HepG2 (cell line): ENCODE data around the gene NCKAP1. TPM values are rescaled to one million over a fixed set of nuclear protein-coding genes. Genes with fewer than 3 reads are reported as not detected.
A peak's percentile ranks its signal among the peaks of the same experiment; 100 is the strongest.

ENCODE experiments used
- CHCHD3 ChIP-seq: sonication (generic); formaldehyde crosslinking; IDR thresholded peaks from 2 replicates; pipeline ENCODE4 v1.8.0; 2022; ENCODE audit warnings: mild to moderate bottlenecking, missing genetic modification reagents, moderate library complexity
- CHD4 ChIP-seq: fragments of 200-600 bp; sonication (generic); IDR thresholded peaks from 2 replicates; pipeline ENCODE4 v1.7.0; 2017; ENCODE audit warnings: mild to moderate bottlenecking, low read length, borderline replicate concordance
- DR1 ChIP-seq: sonication (generic); formaldehyde crosslinking; IDR thresholded peaks from 2 replicates; pipeline ENCODE4 v1.8.0; 2021; ENCODE audit warnings: mild to moderate bottlenecking, missing genetic modification reagents, inconsistent platforms
- GATA4 ChIP-seq: sonication (generic); IDR thresholded peaks from 2 replicates; pipeline ENCODE4 v1.6.1; 2016; ENCODE audit warnings: antibody characterized with exemption, low read depth, borderline replicate concordance
- KLF9 ChIP-seq: IDR thresholded peaks from 2 replicates; pipeline ENCODE4 v1.6.1; 2016; ENCODE audit warnings: low read depth
- KMT2B ChIP-seq: IDR thresholded peaks from 2 replicates; pipeline ENCODE4 v1.6.1; 2016; ENCODE audit warnings: missing genetic modification reagents, missing compliant biosample characterization
- MLLT10 ChIP-seq: sonication (generic); formaldehyde crosslinking; IDR thresholded peaks from 2 replicates; pipeline ENCODE4 v1.4.0; 2020; ENCODE audit warnings: missing genetic modification reagents
- MTF1 ChIP-seq: sonication (generic); formaldehyde crosslinking; IDR thresholded peaks from 2 replicates; pipeline ENCODE4 v1.5.0; 2020; ENCODE audit warnings: missing genetic modification reagents
- MTF2 ChIP-seq: sonication (generic); formaldehyde crosslinking; IDR thresholded peaks from 2 replicates; pipeline ENCODE4 v1.5.0; 2020; ENCODE audit warnings: missing genetic modification reagents, borderline replicate concordance
- PHB2 ChIP-seq: fragments of 450-650 bp; IDR thresholded peaks from 2 replicates; pipeline ENCODE4 v1.6.1; 2018; ENCODE audit not compliant: partially characterized antibody
- POLR2A ChIP-seq, 2 experiments: IDR thresholded peaks; 2 replicates each; pipeline ENCODE4 v1.6.1; 2011; ENCODE audit warnings: low read depth in 2 of 2, low read length in 2 of 2, mild to moderate bottlenecking in 1 of 2, moderate library complexity in 1 of 2; ENCODE audit not compliant: insufficient read depth in 1 of 2
- REL ChIP-seq: sonication (generic); formaldehyde crosslinking; conservative IDR thresholded peaks from 2 replicates; pipeline ENCODE4 v1.8.0; 2022; ENCODE audit warnings: mild to moderate bottlenecking, missing genetic modification reagents, moderate library complexity
- REXO4 ChIP-seq: sonication (generic); formaldehyde crosslinking; IDR thresholded peaks from 2 replicates; pipeline ENCODE4 v1.8.0; 2022; ENCODE audit warnings: missing genetic modification reagents, mild to moderate bottlenecking, borderline replicate concordance
- SOX6 ChIP-seq, 2 experiments: fragments of 450-650 bp in 1 of 2; sonication (generic) in 1 of 2; formaldehyde crosslinking in 1 of 2; IDR thresholded peaks; 2 replicates each; pipeline versions ENCODE4 v1.4.0 to v1.6.1; 2017 to 2020; ENCODE audit warnings: antibody characterized with exemption in 1 of 2, mild to moderate bottlenecking in 1 of 2, missing genetic modification reagents in 1 of 2
- SRSF9 ChIP-seq: fragments of 200-400 bp; formaldehyde crosslinking; IDR thresholded peaks from 2 replicates; pipeline ENCODE4 v1.6.1; 2018; ENCODE audit warnings: borderline replicate concordance, mild to moderate bottlenecking, low read depth, low read length; ENCODE audit not compliant: insufficient read depth, poor library complexity, severe bottlenecking
- TEAD2 ChIP-seq: sonication (generic); formaldehyde crosslinking; IDR thresholded peaks from 2 replicates; pipeline ENCODE4 v1.9.0; 2021; ENCODE audit warnings: missing genetic modification reagents
- ZFP90 ChIP-seq: sonication (generic); formaldehyde crosslinking; IDR thresholded peaks from 2 replicates; pipeline ENCODE4 v1.8.0; 2022; ENCODE audit warnings: missing genetic modification reagents, mild to moderate bottlenecking, inconsistent platforms, borderline replicate concordance
- ZNF329 ChIP-seq: sonication (generic); formaldehyde crosslinking; IDR thresholded peaks from 2 replicates; pipeline ENCODE4 v1.9.0; 2021; ENCODE audit warnings: low read depth, mild to moderate bottlenecking, missing genetic modification reagents
- ZNF619 ChIP-seq: sonication (generic); formaldehyde crosslinking; IDR thresholded peaks from 2 replicates; pipeline ENCODE4 v1.4.0; 2020; ENCODE audit warnings: mild to moderate bottlenecking, missing genetic modification reagents
- ZNF660 ChIP-seq: sonication (generic); formaldehyde crosslinking; IDR thresholded peaks from 2 replicates; pipeline ENCODE4 v1.5.1; 2020; ENCODE audit warnings: mild to moderate bottlenecking, low read depth, missing genetic modification reagents, borderline replicate concordance
- ZNF761 ChIP-seq: sonication (generic); formaldehyde crosslinking; conservative IDR thresholded peaks from 2 replicates; pipeline ENCODE4 v1.4.0; 2020; ENCODE audit warnings: mild to moderate bottlenecking, missing genetic modification reagents
- ZNF788 ChIP-seq: sonication (generic); formaldehyde crosslinking; IDR thresholded peaks from 2 replicates; pipeline ENCODE4 v1.5.0; 2020; ENCODE audit warnings: mild to moderate bottlenecking, missing genetic modification reagents, borderline replicate concordance
- polyA plus RNA-seq, 8 experiments: library from polyadenylated mRNA; depleted of rRNA in 3 of 8; stranded (reverse) in 7 of 8; unstranded in 1 of 8; fragments of >200 nt; fragmentation: Illumina TruSeq in 4 of 8; extraction: Trizol in 4 of 8; gene quantifications; 2 replicates each; pipeline versions ENCODE4 v1.2.1 to v1.2.3, GENCODE V29; 2011 to 2016; ENCODE audit warnings: low read depth in 4 of 8, missing spikeins in 1 of 8, mixed read lengths in 1 of 8; ENCODE audit not compliant: insufficient read depth in 1 of 8
- total RNA-seq, 5 experiments: library from RNA; depleted of rRNA; stranded (reverse); fragments of >200 nt; fragmentation: Illumina TruSeq; extraction: Trizol; gene quantifications; 2 replicates each; pipeline ENCODE4 v1.2.3, GENCODE V29; 2016; ENCODE audit warnings: low read depth in 1 of 5
- TF ChIP-seq, protein P1 (sequence below): sonication (generic); formaldehyde crosslinking; IDR thresholded peaks from 2 replicates; pipeline ENCODE4 v1.4.0; 2020; ENCODE audit warnings: missing genetic modification reagents, borderline replicate concordance
- TF ChIP-seq, protein P2 (sequence below): sonication (generic); formaldehyde crosslinking; IDR thresholded peaks from 2 replicates; pipeline ENCODE4 v1.4.0; 2020; ENCODE audit warnings: mild to moderate bottlenecking, missing genetic modification reagents
- TF ChIP-seq, protein P3 (sequence below): sonication (generic); formaldehyde crosslinking; IDR thresholded peaks from 2 replicates; pipeline ENCODE4 v1.4.0; 2020; ENCODE audit warnings: mild to moderate bottlenecking, missing genetic modification reagents

NCKAP1 gene
- total and polyA plus RNA-seq, 2 of the 13 experiments (the other 11 are each of a cell fraction or from before 2014, with no cell fraction given): 72.1 to 96.3 TPM

DNA sequence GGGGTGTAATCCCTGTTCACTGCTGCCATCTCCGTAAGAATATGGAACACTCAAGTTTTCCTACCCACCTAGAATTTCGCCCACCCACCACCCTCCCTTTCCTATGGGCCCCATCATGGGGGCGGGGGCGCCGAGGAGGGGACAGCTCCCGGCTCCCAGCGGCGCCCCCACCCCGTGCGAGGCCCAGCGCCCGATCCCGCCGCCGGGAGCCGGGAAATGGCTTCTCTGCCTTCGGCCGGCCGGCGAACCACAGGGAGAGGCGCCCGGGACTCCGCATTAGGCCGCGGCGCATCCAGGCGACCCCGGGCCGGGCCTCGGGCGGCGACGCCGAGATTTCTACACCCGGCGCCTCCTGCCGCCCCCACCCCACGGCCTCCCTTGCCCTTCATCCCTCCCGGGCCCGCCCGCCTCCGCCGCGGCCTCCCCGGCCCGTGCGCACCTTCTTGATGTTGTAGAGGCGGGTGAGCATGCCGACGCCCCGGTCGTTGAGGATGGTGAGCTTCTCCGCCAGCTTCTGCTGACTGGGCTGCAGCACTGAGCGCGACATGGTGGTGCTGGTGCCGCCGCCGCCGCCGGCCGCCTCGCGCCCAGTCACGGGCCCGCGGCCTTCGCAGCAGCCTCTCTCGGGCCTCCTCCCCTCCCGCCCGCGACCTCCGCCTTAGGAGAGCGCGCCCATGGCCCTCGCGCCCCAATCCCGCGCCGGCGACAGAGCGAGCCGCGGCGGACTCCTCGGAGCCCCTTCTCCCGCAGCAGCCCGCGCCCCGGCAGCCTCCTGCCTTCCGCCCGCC, 510 bp downstream of the NCKAP1 start (continued):
- TF ChIP-seq, protein P1, sequence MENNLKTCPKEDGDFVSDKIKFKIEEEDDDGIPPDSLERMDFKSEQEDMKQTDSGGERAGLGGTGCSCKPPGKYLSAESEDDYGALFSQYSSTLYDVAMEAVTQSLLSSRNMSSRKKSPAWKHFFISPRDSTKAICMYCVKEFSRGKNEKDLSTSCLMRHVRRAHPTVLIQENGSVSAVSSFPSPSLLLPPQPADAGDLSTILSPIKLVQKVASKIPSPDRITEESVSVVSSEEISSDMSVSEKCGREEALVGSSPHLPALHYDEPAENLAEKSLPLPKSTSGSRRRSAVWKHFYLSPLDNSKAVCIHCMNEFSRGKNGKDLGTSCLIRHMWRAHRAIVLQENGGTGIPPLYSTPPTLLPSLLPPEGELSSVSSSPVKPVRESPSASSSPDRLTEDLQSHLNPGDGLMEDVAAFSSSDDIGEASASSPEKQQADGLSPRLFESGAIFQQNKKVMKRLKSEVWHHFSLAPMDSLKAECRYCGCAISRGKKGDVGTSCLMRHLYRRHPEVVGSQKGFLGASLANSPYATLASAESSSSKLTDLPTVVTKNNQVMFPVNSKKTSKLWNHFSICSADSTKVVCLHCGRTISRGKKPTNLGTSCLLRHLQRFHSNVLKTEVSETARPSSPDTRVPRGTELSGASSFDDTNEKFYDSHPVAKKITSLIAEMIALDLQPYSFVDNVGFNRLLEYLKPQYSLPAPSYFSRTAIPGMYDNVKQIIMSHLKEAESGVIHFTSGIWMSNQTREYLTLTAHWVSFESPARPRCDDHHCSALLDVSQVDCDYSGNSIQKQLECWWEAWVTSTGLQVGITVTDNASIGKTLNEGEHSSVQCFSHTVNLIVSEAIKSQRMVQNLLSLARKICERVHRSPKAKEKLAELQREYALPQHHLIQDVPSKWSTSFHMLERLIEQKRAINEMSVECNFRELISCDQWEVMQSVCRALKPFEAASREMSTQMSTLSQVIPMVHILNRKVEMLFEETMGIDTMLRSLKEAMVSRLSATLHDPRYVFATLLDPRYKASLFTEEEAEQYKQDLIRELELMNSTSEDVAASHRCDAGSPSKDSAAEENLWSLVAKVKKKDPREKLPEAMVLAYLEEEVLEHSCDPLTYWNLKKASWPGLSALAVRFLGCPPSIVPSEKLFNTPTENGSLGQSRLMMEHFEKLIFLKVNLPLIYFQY (CRISPR knock-in tag): peak; percentile 2; the same call in 1 of the 2 replicates
- TF ChIP-seq REL (CRISPR knock-in tag): no peak
- TF ChIP-seq, protein P2, sequence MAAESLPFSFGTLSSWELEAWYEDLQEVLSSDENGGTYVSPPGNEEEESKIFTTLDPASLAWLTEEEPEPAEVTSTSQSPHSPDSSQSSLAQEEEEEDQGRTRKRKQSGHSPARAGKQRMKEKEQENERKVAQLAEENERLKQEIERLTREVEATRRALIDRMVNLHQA (CRISPR knock-in tag): no peak
- peak; percentile 69; the same call in 1 of the 2 replicates for TF ChIP-seq TEAD2 (CRISPR knock-in tag)
- no peak; the same call in 1 of the 2 replicates for TF ChIP-seq ZNF619
- TF ChIP-seq CHD4: no peak
- peak; percentile 47; the same call in 1 of the 2 replicates for TF ChIP-seq ZNF329 (CRISPR knock-in tag)
- TF ChIP-seq MTF1 (CRISPR knock-in tag): peak; percentile 22; the same call in 1 of the 2 replicates
- no peak for TF ChIP-seq MLLT10 (CRISPR knock-in tag)
- no peak for TF ChIP-seq PHB2
- peak in 1 of 2 experiments; percentile 64; a peak in 2 of 4 replicates for TF ChIP-seq POLR2A (IDR thresholded peaks at IDR 0.05; ENCODE audit: insufficient read depth in 1 of 2, low read depth in 2 of 2, low read length in 2 of 2)
- TF ChIP-seq ZNF788: peak; percentile 86
- no peak for TF ChIP-seq SRSF9
- 0 out of 2 replicates have a peak, but pooled peaks have one; percentile 8 for TF ChIP-seq KMT2B (CRISPR knock-in tag)
- no peak for TF ChIP-seq MTF2 (CRISPR knock-in tag)
- no peak for TF ChIP-seq REXO4 (CRISPR knock-in tag)
- no peak for TF ChIP-seq SOX6 (IDR thresholded peaks at IDR 0.05)
- TF ChIP-seq SOX6 (CRISPR knock-in tag; IDR thresholded peaks at IDR 0.05): 0 out of 2 replicates have a peak, but pooled peaks have one; percentile 17
- 0 out of 2 replicates have a peak, but pooled peaks have one; percentile 19 for TF ChIP-seq GATA4
- no peak for TF ChIP-seq ZNF660
- no peak; the same call in 1 of the 2 replicates for TF ChIP-seq ZNF761 (CRISPR knock-in tag)
- no peak for TF ChIP-seq CHCHD3 (CRISPR knock-in tag)
- TF ChIP-seq DR1: 0 out of 2 replicates have a peak, but pooled peaks have one; percentile 3
- no peak for TF ChIP-seq KLF9 (CRISPR knock-in tag)
- TF ChIP-seq ZFP90: no peak
- TF ChIP-seq, protein P3, sequence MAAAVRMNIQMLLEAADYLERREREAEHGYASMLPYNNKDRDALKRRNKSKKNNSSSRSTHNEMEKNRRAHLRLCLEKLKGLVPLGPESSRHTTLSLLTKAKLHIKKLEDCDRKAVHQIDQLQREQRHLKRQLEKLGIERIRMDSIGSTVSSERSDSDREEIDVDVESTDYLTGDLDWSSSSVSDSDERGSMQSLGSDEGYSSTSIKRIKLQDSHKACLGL (CRISPR knock-in tag): no peak; the same call in 1 of the 2 replicates
